Measurements from ENCODE around the gene ABHD6. TPM values are rescaled to one million over a fixed set of nuclear protein-coding genes. Genes with fewer than 3 reads are reported as not detected.
A peak's percentile ranks its signal among the peaks of the same experiment; 100 is the strongest.
"Not testable (repeated sequence)": the region's sequence is repeated elsewhere in the genome, so short reads cannot be mapped to it uniquely, and the experiment has no call there.

Gene ABHD6, protein sequence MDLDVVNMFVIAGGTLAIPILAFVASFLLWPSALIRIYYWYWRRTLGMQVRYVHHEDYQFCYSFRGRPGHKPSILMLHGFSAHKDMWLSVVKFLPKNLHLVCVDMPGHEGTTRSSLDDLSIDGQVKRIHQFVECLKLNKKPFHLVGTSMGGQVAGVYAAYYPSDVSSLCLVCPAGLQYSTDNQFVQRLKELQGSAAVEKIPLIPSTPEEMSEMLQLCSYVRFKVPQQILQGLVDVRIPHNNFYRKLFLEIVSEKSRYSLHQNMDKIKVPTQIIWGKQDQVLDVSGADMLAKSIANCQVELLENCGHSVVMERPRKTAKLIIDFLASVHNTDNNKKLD
- total RNA-seq (2014; rRNA removed; shearing (Covaris generic)), result 7.8 and 10.8 TPM in 2 replicates

DNA sequence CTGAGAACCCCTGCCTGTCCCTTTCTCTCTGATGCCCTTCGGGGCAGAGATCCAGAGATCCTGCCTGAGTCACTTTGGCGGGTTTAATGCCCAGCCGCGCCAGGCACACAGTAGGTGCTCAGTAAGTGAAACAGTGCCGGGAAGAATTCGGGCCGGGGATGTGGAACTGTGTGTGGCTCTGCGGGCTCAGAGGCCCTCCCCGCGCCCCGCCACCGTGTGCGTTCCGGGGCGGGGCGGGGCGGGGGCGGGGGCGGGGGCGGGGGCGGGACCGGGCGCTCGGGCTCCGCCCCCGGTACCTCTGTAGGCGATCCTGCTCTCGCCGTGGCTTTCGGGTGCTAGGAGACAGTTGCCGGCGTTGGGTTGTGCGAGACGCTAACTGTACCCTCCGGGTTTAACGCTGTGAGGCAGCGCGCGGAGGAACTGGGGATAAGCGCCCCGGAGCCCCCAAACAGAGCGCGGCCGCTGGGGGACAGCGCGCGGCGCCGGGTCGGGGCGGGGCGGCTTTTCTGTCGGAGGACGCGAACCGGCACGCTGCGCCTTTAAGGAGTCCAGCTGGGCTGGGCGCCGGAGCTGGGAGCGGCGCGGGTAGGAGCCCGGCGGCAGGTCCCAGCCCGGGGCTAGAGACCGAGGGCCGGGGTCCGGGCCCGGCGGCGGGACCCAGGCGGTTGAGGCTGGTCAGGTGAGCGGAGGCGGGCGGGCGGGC lies at the start of gene ABHD6:
Gene ABHD6, plus strand, starts transcription at position 555 of the 703 bp plus-strand sequence. CDS start 18,795 bp downstream, outside the sequence.
- DNase-seq (ENCODE audit: low spot score), result peak; percentile 9

DNA sequence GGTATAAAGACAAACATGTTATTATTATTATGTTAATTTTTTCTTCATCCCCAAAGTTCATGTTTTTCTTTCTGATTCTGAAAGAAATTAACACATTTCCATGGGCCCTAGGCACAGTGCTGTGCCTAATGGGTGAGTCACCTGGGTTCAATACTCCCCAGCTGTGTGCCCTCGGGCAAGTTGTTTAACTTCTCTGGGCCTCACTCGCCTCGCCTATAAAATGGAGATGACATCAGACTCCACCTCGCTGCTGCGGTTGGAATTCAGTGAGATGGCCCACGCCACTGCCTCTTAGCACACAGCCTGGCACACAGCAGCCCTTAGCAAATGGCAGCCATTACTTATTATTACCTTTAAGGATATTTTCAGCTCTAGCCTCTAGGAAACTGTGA lies 49.4 kb upstream of the ABHD6 start:
- DNase-seq (ENCODE audit: low spot score), result no peak

DNA sequence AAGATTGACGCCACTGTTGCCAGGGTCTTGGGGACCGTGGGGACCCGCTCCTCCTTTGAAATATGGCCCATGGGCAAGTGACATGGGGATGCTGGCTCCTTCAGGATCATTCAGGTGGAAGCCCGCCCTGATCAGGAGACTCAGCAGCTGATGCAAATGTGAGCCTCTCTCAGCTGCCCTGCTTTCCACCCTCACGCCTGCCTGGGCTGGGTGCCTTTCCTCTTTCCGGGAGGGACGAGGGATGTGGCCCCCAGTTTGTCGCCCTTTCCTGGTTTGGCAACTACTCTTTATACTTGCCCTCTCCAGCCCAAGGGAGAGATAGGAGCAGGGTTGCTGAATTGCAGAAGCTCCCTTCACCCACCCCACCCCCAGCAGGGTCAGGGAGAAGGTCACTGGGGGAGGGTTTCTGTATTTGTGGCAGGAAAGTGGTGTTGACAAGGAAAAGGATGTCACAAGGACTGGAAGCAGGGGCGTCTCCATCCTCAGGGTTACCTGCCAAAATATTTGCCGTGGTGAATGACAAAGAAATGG lies 48.6 kb upstream of the ABHD6 start:
- DNase-seq (ENCODE audit: low spot score), result no peak

DNA sequence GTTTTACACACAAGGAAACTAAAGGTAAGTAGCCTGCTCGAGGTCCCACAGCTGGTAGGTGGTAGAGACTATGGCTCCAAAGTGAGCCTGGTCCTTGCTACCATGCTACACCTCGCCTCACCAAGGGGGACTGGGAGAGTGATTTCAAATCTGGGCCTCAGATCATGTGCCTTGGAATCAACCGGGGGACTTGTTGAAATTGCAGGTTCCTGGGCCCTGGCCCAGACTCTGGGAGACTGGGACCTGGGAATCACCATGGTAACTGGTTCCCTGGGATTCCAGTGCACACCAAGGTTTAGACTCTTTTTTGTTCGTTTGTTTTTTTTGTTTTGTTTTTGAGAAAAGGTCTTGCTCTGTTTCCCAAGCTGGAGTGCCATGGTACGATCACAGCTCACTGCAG lies 47.9 kb upstream of the ABHD6 start:
- DNase-seq (ENCODE audit: low spot score), result no peak

DNA sequence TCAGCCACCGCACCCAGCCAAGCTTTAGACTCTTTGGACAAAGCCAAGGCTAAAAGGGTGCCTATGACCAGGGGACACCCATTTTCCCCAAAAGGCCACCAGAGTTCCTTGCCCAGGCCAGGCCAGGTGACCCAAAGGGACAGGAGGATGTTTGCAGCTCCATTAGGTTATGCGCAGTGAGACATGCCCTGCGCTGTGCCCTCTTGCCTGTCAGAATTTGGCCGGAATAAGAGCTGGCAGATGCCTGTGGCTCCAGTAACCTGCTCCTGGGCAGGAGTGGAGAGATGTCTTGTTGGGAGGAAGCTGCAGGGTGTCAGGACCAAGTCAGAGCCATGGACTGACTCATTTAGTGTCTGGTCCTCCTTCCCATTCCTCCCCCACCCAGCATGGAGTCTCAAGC lies 47.3 kb upstream of the ABHD6 start:
- no peak for DNase-seq (ENCODE audit: low spot score)

DNA sequence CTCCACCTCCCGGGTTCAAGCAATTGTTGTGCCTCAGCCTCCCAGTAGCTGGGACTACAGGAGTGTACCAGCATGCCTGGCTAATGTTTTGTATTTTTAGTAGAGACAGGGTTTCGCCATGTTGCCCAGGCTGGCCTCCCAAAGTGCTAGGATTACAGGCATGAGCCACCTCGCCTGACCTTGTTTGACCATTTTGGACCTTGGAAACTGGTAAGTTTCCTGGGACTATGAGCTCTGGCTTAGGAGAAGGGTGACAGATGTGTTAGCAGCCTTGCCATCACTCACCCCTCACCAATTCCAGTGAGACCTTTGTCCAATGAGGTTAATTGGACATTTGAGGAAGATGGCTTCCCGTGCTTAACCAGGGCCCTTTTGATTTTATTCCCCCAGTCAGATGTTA lies 46.7 kb upstream of the ABHD6 start:
- no peak for DNase-seq (ENCODE audit: low spot score)

DNA sequence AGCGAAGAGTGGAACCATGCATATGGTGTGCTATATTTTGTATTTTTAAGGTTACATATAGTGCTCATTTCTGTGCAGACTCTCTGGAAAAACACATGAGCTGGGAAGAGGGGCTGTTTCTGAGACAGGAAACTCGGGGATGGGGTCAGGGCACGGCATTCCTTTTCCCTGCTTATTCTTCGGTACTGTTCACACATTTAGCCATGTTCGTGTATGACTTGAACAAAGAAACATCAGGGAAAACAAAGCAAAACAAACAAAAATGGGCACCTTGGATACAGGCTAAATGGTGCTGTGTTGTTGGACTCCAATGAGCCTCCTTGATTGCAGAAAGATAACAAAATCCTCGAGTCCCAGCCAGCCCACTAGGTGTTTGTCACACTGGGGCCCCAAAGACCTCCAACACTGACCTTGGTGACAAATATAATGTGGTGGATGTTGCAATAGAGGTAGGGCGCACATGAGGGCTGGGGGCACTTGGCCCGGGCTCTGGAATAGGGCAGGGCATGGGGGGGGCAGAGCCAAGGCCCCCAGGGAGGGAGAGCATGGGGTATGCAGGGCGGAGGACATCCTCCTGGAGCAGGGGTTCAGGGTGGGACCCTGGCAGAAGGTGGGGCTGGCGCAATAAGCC lies 46.1 kb upstream of the ABHD6 start:
- no peak for DNase-seq (ENCODE audit: low spot score)

DNA sequence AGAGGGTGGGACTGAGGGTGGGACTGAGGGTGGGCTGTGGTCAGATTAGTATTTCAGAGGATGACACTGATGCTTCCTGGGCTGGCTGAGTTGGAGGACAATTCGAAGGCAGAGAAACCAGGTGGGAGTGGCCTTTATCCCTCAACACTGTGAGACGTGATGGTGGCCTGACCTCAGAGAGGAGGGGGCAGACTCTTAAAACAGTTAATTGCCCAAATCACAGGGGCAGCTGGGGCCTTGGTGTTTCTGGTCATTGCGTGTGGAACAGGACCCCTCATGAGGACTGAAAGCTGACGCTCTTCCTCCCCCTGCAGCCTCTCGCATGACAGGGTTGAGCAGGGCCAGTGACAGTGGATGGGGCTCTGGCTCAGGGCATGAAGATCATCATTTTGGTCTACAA lies 45.5 kb upstream of the ABHD6 start:
- DNase-seq (ENCODE audit: low spot score), result no peak

DNA sequence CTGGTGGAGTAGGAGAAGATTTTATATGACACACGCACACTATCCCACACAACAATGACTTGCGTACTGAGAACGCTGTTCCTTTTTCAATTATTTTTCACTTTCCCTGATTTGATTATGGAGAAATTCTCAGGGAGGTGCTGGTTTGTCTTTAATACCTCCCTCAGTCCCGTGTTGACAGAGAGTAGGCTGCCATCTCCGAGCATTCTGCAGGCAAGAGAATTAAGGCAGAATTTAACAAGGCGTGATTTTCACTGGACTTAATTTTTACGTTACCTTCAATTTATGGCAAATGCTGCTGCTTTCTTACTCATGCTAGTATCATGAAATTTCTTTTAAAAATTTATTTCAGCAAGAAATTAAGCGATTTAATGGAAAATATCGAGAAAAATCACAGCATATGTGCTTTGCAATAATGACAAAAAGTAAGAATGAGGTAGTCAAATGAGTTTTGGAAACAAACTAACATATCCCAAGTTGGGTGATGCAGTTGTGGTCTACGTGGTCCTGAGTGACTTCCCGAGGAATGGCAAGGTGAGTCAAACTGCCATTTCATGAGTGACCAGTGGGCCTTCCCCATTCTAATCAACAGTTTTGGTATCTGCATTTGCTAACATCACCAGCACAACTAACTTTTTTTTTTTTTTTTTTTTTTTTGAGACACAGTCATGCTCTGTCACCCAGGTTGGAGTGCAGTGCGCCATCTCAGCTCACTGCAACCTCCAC lies 43.7 kb upstream of the ABHD6 start:
- DNase-seq (ENCODE audit: low spot score), result no peak

DNA sequence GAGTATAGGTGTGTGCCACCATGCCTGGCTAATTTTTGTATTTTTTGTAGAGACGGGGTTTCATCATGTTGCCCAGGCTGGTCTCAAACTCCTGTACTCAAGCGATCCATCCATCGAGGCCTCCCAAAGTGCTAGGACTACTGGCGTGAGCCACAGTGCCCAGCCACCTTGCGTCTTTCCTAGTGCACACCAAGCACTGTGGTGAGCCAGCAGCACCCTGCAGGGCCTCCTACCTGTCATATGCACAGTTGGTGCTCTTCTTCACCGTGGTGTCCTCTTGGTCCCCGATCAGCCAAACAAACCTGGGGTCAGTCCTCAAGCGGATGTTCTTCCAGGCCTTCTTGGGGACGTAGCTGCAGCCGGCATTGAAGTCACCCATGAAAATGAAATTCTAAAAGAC lies 40.0 kb upstream of the ABHD6 start:
- no peak for DNase-seq (ENCODE audit: low spot score)

DNA sequence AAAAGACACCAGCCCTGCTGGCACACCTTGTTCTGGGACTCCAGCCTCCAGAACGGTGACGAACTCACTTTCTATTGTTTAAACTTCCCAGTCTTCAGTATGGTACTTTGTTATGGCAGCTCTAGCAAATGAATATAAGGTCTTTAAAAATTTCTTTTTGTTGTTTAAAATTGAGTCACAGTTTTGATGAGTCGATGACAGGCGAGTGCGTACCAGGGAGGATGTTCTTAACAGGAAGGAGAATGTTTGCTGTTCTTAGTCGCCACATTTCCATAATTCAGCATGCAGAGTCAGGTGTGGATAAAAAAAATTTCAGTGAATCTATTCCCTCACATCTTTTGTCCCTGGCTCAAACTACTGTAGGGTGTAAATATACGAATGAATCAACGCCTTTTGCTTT lies 39.2 kb upstream of the ABHD6 start:
- no peak for DNase-seq (ENCODE audit: low spot score)

DNA sequence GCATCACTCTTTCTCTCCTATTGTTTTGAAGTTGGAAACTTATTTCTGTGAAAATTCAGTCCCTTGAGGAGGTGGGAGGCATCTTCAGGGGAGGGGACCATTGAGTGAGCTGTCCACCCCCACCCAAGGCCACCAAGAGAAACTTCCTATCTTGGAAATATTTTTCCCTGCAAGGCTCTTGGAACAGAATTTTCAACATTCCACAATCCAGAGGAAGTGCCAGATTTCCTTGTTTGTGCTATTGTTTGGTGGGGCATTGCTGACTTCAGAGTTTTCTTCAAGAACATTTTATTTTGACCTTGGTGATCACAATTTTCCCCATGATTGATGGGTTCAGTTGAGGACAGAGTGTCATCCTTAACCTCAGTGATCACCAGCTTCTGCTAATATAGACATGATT lies 38.8 kb upstream of the ABHD6 start:
- DNase-seq (ENCODE audit: low spot score), result no peak

DNA sequence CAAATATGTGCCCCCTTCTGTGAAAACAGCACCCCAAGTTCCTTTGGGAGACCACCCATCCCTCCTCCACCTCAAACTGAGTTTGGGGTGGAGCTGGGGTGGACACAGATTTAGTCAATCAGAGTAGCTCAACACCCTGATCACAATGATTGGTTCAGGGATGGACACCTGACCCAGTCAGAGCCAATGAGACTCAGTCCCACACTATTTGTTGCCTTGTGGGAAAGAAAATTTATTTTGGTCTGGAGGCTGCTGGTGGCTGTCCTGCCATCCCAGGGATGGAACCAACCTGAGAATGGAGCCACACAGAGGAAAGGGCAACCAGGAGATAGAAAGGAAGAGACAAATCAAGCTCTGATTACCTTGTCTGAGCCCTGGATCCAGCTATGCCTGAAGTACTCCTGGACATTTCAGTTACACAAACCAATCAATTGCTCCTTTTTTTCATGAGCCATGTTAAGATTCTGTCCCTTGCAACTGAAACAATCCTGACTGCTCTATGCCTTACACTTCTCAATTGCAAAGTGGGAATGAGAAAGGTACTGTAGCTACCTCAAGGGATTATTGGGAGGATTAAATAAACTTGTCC lies 37.4 kb upstream of the ABHD6 start:
- DNase-seq (ENCODE audit: low spot score), result no peak

DNA sequence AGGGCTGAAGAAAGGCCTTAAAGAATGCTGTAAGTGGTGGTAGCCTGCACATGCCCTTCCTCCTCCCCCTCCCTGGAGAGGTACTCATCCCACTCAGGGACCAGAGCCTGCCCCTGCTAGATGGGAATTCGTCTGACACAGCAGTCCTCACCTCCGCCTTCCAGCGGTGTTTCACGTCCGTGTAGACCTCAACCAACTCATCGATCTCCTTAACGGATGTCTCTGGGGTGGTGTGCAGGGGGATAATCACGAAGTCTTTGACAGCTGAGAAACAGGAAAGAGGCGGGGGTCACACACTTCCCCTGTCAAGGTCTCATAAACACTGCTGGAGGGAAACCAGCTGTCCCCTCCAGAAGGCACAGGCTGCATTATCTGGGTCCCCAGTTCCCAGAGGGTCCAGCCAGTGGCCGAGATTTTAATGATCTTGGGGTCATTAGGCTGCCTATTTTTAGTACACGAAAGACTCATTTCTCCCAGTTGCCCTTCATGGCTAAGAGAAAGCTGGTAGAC lies 36.7 kb upstream of the ABHD6 start:
- no peak for DNase-seq (ENCODE audit: low spot score)

DNA sequence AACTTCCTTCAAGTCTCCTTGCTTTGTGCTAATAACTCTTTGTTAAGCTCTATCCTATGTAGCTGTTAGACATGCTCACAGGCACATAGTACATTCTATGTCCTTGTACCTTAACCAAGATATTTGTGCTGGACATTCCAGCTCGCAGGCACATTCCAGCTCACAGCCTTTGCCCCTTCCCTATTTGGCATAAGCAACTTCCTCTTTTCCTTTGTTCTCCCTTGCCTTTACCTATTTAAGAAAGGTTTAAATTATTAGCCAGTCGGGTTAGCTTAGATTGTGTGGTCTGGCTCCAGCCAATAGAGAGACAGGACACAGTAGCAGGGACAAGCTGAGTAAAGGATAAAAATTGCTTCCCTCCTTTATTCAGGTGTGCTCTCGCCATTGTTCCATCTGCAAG lies 36.1 kb upstream of the ABHD6 start:
- DNase-seq (ENCODE audit: low spot score), result not testable (repeated sequence)

DNA sequence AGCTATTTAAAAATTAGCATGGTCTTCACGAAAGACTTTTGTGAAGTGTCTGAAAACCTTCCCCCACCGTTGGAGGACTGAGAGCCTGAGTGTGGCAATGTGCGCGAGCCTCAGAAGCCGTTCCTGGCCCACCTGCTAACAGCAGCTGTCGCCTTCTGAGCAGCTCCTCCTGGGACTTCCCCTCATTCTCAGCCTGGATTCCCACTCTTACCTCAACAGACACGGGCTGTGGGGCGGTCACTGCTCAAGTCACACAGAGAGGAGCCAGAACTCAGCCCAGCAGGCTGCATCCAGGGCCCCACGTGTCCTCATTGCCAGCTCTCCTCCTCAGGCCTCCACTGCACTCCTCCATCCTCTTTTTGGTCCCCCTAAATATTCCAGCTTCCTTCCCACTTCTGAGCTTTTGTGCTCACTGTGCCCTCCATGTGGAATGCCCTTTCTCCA lies 34.7 kb upstream of the ABHD6 start:
- no peak for DNase-seq (ENCODE audit: low spot score)

DNA sequence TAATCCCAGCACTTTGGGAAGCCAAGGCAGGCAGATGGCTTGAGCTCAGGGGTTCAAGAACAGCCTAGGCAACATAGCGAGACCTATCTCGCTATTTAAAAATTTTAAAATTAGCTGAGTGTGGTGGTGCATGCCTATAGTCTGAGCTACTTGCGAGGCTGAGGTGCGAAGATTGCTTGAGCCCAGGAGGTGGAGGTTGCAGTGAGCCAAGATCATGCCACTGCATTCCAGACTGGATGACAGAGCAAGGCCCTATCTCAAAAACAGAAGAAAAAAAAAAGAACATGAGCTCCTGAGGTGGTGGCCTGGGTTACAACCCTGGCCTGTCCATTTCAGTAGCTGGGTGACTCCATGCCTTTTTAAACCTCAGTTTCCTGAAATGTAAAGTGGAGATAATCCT lies 34.1 kb upstream of the ABHD6 start:
- no peak for DNase-seq (ENCODE audit: low spot score)

DNA sequence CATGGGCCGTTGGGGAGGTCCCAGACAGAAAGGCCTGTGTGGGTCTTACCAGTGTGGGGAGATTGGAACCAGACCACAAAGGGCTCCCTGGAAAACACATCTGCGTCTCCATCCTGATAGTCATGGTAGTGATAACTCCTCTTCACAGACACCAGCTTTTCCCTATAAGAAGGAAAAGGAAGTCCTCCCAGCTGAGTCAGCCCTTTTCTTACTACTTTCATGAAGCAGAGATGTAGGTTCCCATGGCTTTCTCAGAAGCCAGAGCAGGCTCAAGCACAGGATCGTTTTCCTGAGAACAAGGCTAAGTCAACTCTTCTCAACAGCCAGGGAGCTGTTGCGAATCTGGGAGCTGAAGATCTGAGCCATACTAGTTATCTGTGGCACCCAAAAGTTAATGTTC lies 32.9 kb upstream of the ABHD6 start:
- no peak for DNase-seq (ENCODE audit: low spot score)

DNA sequence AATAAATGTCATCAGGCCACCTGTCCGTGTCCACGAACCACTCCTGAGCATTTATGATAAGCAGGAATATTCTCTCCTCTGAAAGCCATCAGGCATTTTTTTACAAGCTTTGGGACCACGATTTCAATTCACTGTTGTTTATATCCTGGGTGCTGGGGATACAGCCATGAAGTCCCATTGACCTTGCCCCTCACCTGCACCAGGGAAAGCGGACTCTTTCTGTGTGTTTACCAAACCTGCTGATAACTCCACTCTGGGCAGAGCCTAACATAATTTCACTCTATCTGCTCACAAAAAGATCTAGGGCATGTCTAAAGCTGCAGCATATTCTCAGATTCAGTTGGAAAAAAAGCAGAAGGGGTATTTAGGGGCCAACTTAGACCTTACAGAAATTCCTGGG lies 31.6 kb upstream of the ABHD6 start:
- no peak for DNase-seq (ENCODE audit: low spot score)

DNA sequence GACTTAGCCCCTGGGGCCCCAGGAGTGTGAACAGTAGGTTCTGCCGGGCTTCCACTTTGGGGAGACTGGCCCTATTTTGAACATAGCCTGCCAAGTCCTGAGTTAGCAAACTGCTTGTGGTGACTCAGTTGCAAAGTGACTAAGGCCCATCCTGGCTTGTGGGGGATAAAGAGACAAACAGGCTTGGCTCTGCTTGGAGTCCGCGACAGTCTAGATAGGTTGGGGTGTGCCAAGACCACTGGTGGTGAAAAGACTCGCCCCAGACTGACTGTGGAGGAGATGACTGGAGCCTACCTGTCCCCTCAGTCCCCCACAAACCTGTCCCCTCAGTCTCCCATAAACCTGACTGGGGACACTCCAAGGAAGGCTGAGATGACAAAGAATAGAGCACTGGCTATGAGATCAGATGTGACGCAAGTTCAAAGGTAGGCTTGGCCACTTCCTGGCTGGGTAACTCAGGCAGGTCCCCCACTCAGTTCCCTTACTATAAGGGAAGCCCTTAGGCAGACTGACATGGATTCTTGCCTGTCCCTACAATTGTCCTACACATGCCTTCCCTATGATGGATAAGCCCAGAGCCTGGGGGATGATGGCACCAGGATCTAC lies 31.1 kb upstream of the ABHD6 start:
- DNase-seq (ENCODE audit: low spot score), result peak; percentile 16

DNA sequence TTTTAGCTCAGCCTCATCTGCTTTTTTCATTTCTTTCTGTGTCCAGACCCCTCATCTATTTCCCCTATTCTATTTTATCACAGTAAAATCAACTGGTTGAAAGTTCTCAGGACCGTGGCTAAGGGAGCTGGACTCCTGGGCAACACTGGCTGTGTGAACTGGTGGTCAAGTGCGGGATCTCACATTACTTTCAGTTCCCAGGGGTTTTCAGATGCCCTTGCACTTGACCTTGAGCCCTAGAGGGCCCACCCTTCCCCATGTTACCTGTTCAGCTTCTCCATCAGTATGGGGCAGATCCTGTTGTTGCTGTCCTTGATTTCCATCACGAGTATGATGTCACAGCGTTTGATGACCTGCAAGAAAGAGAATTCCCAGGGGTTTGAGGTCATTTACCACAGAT lies 29.6 kb upstream of the ABHD6 start:
- no peak for DNase-seq (ENCODE audit: low spot score)
